ENCODE data around the gene LCORL.

Gene LCORL

GRCh38 chr4:17981063-17981462 lies 40.5 kb downstream of the LCORL start:
- no peaks in the 10 kb centered on the region for H3K27me3 ChIP-seq (ENCODE audit: control insufficient read depth in 1 of 2, insufficient read depth in 2 of 2, low read length in 2 of 2)
- no peaks in the 10 kb centered on the region for H3K36me3 ChIP-seq (ENCODE audit: control insufficient read depth in 1 of 2, insufficient read depth in 2 of 2, low read length in 2 of 2)
- H3K4me1 ChIP-seq (ENCODE audit: control insufficient read depth in 1 of 2, insufficient read depth in 2 of 2, low read length in 2 of 2), result no peaks in the 10 kb centered on the region
- H3K9me3 ChIP-seq (ENCODE audit: control insufficient read depth in 1 of 2, low read length in 2 of 2), result peaks cover 6 to 7% of the 10 kb centered on the region in 2 donors
- H3K4me3 ChIP-seq (ENCODE audit: low read depth in 1 of 2, low read length in 2 of 2), result no peak overlapping the region
- no peak overlapping the region for H3K9ac ChIP-seq (ENCODE audit: low read depth in 1 of 2, low read length in 2 of 2)
- H3K27ac ChIP-seq (ENCODE audit: low read depth, low read length), result no peak overlapping the region

- Histone ChIP-seq H3K36me3 (ENCODE audit: control insufficient read depth in 1 of 2, insufficient read depth in 2 of 2, low read length in 2 of 2) (no peaks in the 10 kb centered on the region), H3K4me3 (ENCODE audit: low read depth in 1 of 2, low read length in 2 of 2) (no peak overlapping the region), H3K9me3 (ENCODE audit: control insufficient read depth in 1 of 2, low read length in 2 of 2) (no peaks in the 10 kb centered on the region), H3K9ac (ENCODE audit: low read depth in 1 of 2, low read length in 2 of 2) (no peak overlapping the region), H3K27me3 (ENCODE audit: control insufficient read depth in 1 of 2, insufficient read depth in 2 of 2, low read length in 2 of 2) (no peaks in the 10 kb centered on the region), H3K4me1 (ENCODE audit: control insufficient read depth in 1 of 2, insufficient read depth in 2 of 2, low read length in 2 of 2) (no peaks in the 10 kb centered on the region), H3K27ac (ENCODE audit: low read depth, low read length) (no peak overlapping the region)
Measured at GRCh38 chr4:17968721-17969120, 52.8 kb downstream of the LCORL start.

GRCh38 chr4:17967078-17967477 lies 54.5 kb downstream of the LCORL start:
- no peaks in the 10 kb centered on the region for H3K4me1 ChIP-seq (ENCODE audit: control insufficient read depth in 1 of 2, insufficient read depth in 2 of 2, low read length in 2 of 2)
- no peaks in the 10 kb centered on the region for H3K9me3 ChIP-seq (ENCODE audit: control insufficient read depth in 1 of 2, low read length in 2 of 2)
- no peak overlapping the region for H3K9ac ChIP-seq (ENCODE audit: low read depth in 1 of 2, low read length in 2 of 2)
- H3K4me3 ChIP-seq (ENCODE audit: low read depth in 1 of 2, low read length in 2 of 2), result no peak overlapping the region
- no peaks in the 10 kb centered on the region for H3K27me3 ChIP-seq (ENCODE audit: control insufficient read depth in 1 of 2, insufficient read depth in 2 of 2, low read length in 2 of 2)
- no peak overlapping the region for H3K27ac ChIP-seq (ENCODE audit: low read depth, low read length)
- no peaks in the 10 kb centered on the region for H3K36me3 ChIP-seq (ENCODE audit: control insufficient read depth in 1 of 2, insufficient read depth in 2 of 2, low read length in 2 of 2)

GRCh38 chr4:17966312-17966711 lies 55.2 kb downstream of the LCORL start:
- Histone ChIP-seq H3K27ac (ENCODE audit: low read depth, low read length) (no peak overlapping the region), H3K4me3 (ENCODE audit: low read depth in 1 of 2, low read length in 2 of 2) (no peak overlapping the region), H3K9me3 (ENCODE audit: control insufficient read depth in 1 of 2, low read length in 2 of 2) (no peaks in the 10 kb centered on the region), H3K4me1 (ENCODE audit: control insufficient read depth in 1 of 2, insufficient read depth in 2 of 2, low read length in 2 of 2) (no peaks in the 10 kb centered on the region), H3K9ac (ENCODE audit: low read depth in 1 of 2, low read length in 2 of 2) (no peak overlapping the region), H3K36me3 (ENCODE audit: control insufficient read depth in 1 of 2, insufficient read depth in 2 of 2, low read length in 2 of 2) (peaks cover 0 to under 1% of the 10 kb centered on the region in 2 donors), H3K27me3 (ENCODE audit: control insufficient read depth in 1 of 2, insufficient read depth in 2 of 2, low read length in 2 of 2) (no peaks in the 10 kb centered on the region)

GRCh38 chr4:17964576-17964975 lies 57.0 kb downstream of the LCORL start:
- H3K9me3 ChIP-seq (ENCODE audit: control insufficient read depth in 1 of 2, low read length in 2 of 2), result no peaks in the 10 kb centered on the region
- H3K36me3 ChIP-seq (ENCODE audit: control insufficient read depth in 1 of 2, insufficient read depth in 2 of 2, low read length in 2 of 2), result peaks cover 3 to 4% of the 10 kb centered on the region in 2 donors
- no peaks in the 10 kb centered on the region for H3K27me3 ChIP-seq (ENCODE audit: control insufficient read depth in 1 of 2, insufficient read depth in 2 of 2, low read length in 2 of 2)
- H3K4me1 ChIP-seq (ENCODE audit: control insufficient read depth in 1 of 2, insufficient read depth in 2 of 2, low read length in 2 of 2), result no peaks in the 10 kb centered on the region
- H3K9ac ChIP-seq (ENCODE audit: low read depth in 1 of 2, low read length in 2 of 2), result no peak overlapping the region
- no peak overlapping the region for H3K27ac ChIP-seq (ENCODE audit: low read depth, low read length)
- H3K4me3 ChIP-seq (ENCODE audit: low read depth in 1 of 2, low read length in 2 of 2), result no peak overlapping the region

GRCh38 chr4:17962171-17962570 lies 59.4 kb downstream of the LCORL start:
- Histone ChIP-seq H3K4me3 (ENCODE audit: low read depth in 1 of 2, low read length in 2 of 2) (no peak overlapping the region), H3K36me3 (ENCODE audit: control insufficient read depth in 1 of 2, insufficient read depth in 2 of 2, low read length in 2 of 2) (peaks cover 3 to 10% of the 10 kb centered on the region in 2 donors), H3K9ac (ENCODE audit: low read depth in 1 of 2, low read length in 2 of 2) (no peak overlapping the region), H3K4me1 (ENCODE audit: control insufficient read depth in 1 of 2, insufficient read depth in 2 of 2, low read length in 2 of 2) (no peaks in the 10 kb centered on the region), H3K27ac (ENCODE audit: low read depth, low read length) (no peak overlapping the region), H3K27me3 (ENCODE audit: control insufficient read depth in 1 of 2, insufficient read depth in 2 of 2, low read length in 2 of 2) (no peaks in the 10 kb centered on the region), H3K9me3 (ENCODE audit: control insufficient read depth in 1 of 2, low read length in 2 of 2) (no peaks in the 10 kb centered on the region)

GRCh38 chr4:17961249-17961648 lies 60.3 kb downstream of the LCORL start:
- Histone ChIP-seq H3K27me3 (ENCODE audit: control insufficient read depth in 1 of 2, insufficient read depth in 2 of 2, low read length in 2 of 2) (no peaks in the 10 kb centered on the region), H3K4me1 (ENCODE audit: control insufficient read depth in 1 of 2, insufficient read depth in 2 of 2, low read length in 2 of 2) (no peaks in the 10 kb centered on the region), H3K9ac (ENCODE audit: low read depth in 1 of 2, low read length in 2 of 2) (no peak overlapping the region), H3K9me3 (ENCODE audit: control insufficient read depth in 1 of 2, low read length in 2 of 2) (no peaks in the 10 kb centered on the region), H3K27ac (ENCODE audit: low read depth, low read length) (no peak overlapping the region), H3K36me3 (ENCODE audit: control insufficient read depth in 1 of 2, insufficient read depth in 2 of 2, low read length in 2 of 2) (peaks cover 3 to 10% of the 10 kb centered on the region in 2 donors), H3K4me3 (ENCODE audit: low read depth in 1 of 2, low read length in 2 of 2) (no peak overlapping the region)

GRCh38 chr4:17958181-17958580 lies 63.4 kb downstream of the LCORL start:
- Histone ChIP-seq H3K27me3 (ENCODE audit: control insufficient read depth in 1 of 2, insufficient read depth in 2 of 2, low read length in 2 of 2) (no peaks in the 10 kb centered on the region), H3K36me3 (ENCODE audit: control insufficient read depth in 1 of 2, insufficient read depth in 2 of 2, low read length in 2 of 2) (peaks cover 3 to 10% of the 10 kb centered on the region in 2 donors), H3K27ac (ENCODE audit: low read depth, low read length) (no peak overlapping the region), H3K4me3 (ENCODE audit: low read depth in 1 of 2, low read length in 2 of 2) (no peak overlapping the region), H3K9ac (ENCODE audit: low read depth in 1 of 2, low read length in 2 of 2) (no peak overlapping the region), H3K9me3 (ENCODE audit: control insufficient read depth in 1 of 2, low read length in 2 of 2) (no peaks in the 10 kb centered on the region), H3K4me1 (ENCODE audit: control insufficient read depth in 1 of 2, insufficient read depth in 2 of 2, low read length in 2 of 2) (no peaks in the 10 kb centered on the region)

GRCh38 chr4:17957688-17958087 lies 63.9 kb downstream of the LCORL start:
- peaks cover 3 to 10% of the 10 kb centered on the region in 2 donors for H3K36me3 ChIP-seq (ENCODE audit: control insufficient read depth in 1 of 2, insufficient read depth in 2 of 2, low read length in 2 of 2)
- no peaks in the 10 kb centered on the region for H3K4me1 ChIP-seq (ENCODE audit: control insufficient read depth in 1 of 2, insufficient read depth in 2 of 2, low read length in 2 of 2)
- no peak overlapping the region for H3K4me3 ChIP-seq (ENCODE audit: low read depth in 1 of 2, low read length in 2 of 2)
- H3K9me3 ChIP-seq (ENCODE audit: control insufficient read depth in 1 of 2, low read length in 2 of 2), result no peaks in the 10 kb centered on the region
- no peaks in the 10 kb centered on the region for H3K27me3 ChIP-seq (ENCODE audit: control insufficient read depth in 1 of 2, insufficient read depth in 2 of 2, low read length in 2 of 2)
- no peak overlapping the region for H3K9ac ChIP-seq (ENCODE audit: low read depth in 1 of 2, low read length in 2 of 2)
- H3K27ac ChIP-seq (ENCODE audit: low read depth, low read length), result no peak overlapping the region

- H3K36me3 ChIP-seq (ENCODE audit: control insufficient read depth in 1 of 2, insufficient read depth in 2 of 2, low read length in 2 of 2), result peaks cover 3 to 9% of the 10 kb centered on the region in 2 donors
- no peaks in the 10 kb centered on the region for H3K9me3 ChIP-seq (ENCODE audit: control insufficient read depth in 1 of 2, low read length in 2 of 2)
- no peak overlapping the region for H3K4me3 ChIP-seq (ENCODE audit: low read depth in 1 of 2, low read length in 2 of 2)
- H3K27me3 ChIP-seq (ENCODE audit: control insufficient read depth in 1 of 2, insufficient read depth in 2 of 2, low read length in 2 of 2), result no peaks in the 10 kb centered on the region
- no peaks in the 10 kb centered on the region for H3K4me1 ChIP-seq (ENCODE audit: control insufficient read depth in 1 of 2, insufficient read depth in 2 of 2, low read length in 2 of 2)
- no peak overlapping the region for H3K9ac ChIP-seq (ENCODE audit: low read depth in 1 of 2, low read length in 2 of 2)
- no peak overlapping the region for H3K27ac ChIP-seq (ENCODE audit: low read depth, low read length)
Measured at GRCh38 chr4:17956245-17956644, 65.3 kb downstream of the LCORL start.

- Histone ChIP-seq H3K27me3 (ENCODE audit: control insufficient read depth in 1 of 2, insufficient read depth in 2 of 2, low read length in 2 of 2) (no peaks in the 10 kb centered on the region), H3K9ac (ENCODE audit: low read depth in 1 of 2, low read length in 2 of 2) (no peak overlapping the region), H3K36me3 (ENCODE audit: control insufficient read depth in 1 of 2, insufficient read depth in 2 of 2, low read length in 2 of 2) (peaks cover 0 to 2% of the 10 kb centered on the region in 2 donors), H3K4me1 (ENCODE audit: control insufficient read depth in 1 of 2, insufficient read depth in 2 of 2, low read length in 2 of 2) (peaks cover 0 to 3% of the 10 kb centered on the region in 2 donors), H3K4me3 (ENCODE audit: low read depth in 1 of 2, low read length in 2 of 2) (no peak overlapping the region), H3K9me3 (ENCODE audit: control insufficient read depth in 1 of 2, low read length in 2 of 2) (no peaks in the 10 kb centered on the region), H3K27ac (ENCODE audit: low read depth, low read length) (no peak overlapping the region)
Measured at GRCh38 chr4:17945303-17945702, 76.3 kb downstream of the LCORL start.

Data from duodenal mucosa (tissue), 2 donors.